Measurements from ENCODE around the gene LDLRAP1.

DNA sequence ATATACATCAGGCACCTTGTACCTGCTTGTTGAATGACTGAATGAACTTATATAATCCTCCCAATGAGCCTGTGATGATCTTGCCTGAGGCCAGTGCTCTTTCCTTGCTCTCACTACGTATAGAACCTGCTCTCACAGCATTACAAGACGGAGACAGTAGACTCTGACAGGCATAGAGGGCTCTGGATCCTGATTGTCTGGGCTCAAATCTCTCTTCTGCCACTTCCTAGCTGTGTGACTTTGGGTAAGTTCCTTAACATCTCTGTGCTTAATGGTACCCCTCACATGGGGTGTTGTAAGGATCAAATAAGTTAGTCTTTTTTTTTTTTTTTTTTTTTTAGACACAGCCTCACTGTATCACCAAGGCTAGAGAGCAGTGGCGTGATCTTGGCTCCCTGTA, 69.0 kb downstream of the LDLRAP1 start:
- TF ChIP-seq, protein P1, sequence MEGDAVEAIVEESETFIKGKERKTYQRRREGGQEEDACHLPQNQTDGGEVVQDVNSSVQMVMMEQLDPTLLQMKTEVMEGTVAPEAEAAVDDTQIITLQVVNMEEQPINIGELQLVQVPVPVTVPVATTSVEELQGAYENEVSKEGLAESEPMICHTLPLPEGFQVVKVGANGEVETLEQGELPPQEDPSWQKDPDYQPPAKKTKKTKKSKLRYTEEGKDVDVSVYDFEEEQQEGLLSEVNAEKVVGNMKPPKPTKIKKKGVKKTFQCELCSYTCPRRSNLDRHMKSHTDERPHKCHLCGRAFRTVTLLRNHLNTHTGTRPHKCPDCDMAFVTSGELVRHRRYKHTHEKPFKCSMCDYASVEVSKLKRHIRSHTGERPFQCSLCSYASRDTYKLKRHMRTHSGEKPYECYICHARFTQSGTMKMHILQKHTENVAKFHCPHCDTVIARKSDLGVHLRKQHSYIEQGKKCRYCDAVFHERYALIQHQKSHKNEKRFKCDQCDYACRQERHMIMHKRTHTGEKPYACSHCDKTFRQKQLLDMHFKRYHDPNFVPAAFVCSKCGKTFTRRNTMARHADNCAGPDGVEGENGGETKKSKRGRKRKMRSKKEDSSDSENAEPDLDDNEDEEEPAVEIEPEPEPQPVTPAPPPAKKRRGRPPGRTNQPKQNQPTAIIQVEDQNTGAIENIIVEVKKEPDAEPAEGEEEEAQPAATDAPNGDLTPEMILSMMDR (conservative IDR thresholded peaks at IDR 0.05): no peak
- no peak for TF ChIP-seq EZH2 (IDR thresholded peaks at IDR 0.05; ENCODE audit: low read depth)

Measured in PC-9 (cell line).